NOMO-1 treated with dmso at 0.1 percent for 144 hours (cell line): ENCODE data around the gene FAM83C.
"Not testable (repeated sequence)": the region's sequence is repeated elsewhere in the genome, so short reads cannot be mapped to it uniquely, and the experiment has no call there.

ENCODE experiments used
- DNase-seq: peaks from one replicate; lab custom pipeline; 2025; ENCODE audit not compliant: unreplicated experiment; lab: John Stamatoyannopoulos, UW

FAM83C gene

GRCh38 chr20:35269055-35269781 lies 23.0 kb downstream of the FAM83C start:
- no peak for DNase-seq

- DNase-seq = no peak
These were observed 25.1 kb downstream of the FAM83C start for GRCh38 chr20:35267092-35267491.

GRCh38 chr20:35264755-35265154 lies 27.5 kb downstream of the FAM83C start:
- no peak for DNase-seq

GRCh38 chr20:35263532-35264341 lies 28.5 kb downstream of the FAM83C start:
- DNase-seq = no peak

GRCh38 chr20:35262731-35263531 lies 29.3 kb downstream of the FAM83C start:
- not testable (repeated sequence) for DNase-seq

- not testable (repeated sequence) for DNase-seq
These were observed 29.9 kb downstream of the FAM83C start for GRCh38 chr20:35262321-35262720.

GRCh38 chr20:35260426-35260825 lies 31.8 kb downstream of the FAM83C start:
- no peak for DNase-seq

GRCh38 chr20:35257175-35257909 lies 34.9 kb downstream of the FAM83C start:
- no peak for DNase-seq

GRCh38 chr20:35254448-35254999 lies 37.7 kb downstream of the FAM83C start:
- DNase-seq = no peak

GRCh38 chr20:35253010-35253409 lies 39.2 kb downstream of the FAM83C start:
- DNase-seq = no peak

GRCh38 chr20:35252598-35252997 lies 39.6 kb downstream of the FAM83C start:
- DNase-seq = not testable (repeated sequence)

- no peak for DNase-seq
These were observed 40.2 kb downstream of the FAM83C start for GRCh38 chr20:35252037-35252461.

- no peak for DNase-seq
These were observed 40.6 kb downstream of the FAM83C start for GRCh38 chr20:35251613-35251940.

- no peak for DNase-seq
These were observed 43.4 kb downstream of the FAM83C start for GRCh38 chr20:35248641-35249475.

- DNase-seq = no peak
These were observed 45.5 kb downstream of the FAM83C start for GRCh38 chr20:35246723-35247122.

- no peak for DNase-seq
These were observed 48.2 kb downstream of the FAM83C start for GRCh38 chr20:35243986-35244385.

GRCh38 chr20:35243317-35243716 lies 48.9 kb downstream of the FAM83C start:
- DNase-seq = no peak

- no peak for DNase-seq
These were observed 51.4 kb downstream of the FAM83C start for GRCh38 chr20:35240811-35241293.

- DNase-seq = no peak
These were observed 52.0 kb downstream of the FAM83C start for GRCh38 chr20:35240083-35240810.
